ENCODE results near the gene LRFN3. TPM values are rescaled to one million over a fixed set of nuclear protein-coding genes. Genes with fewer than 3 reads are reported as not detected.

Gene LRFN3
- total and polyA plus RNA-seq, 2 of the 13 experiments (the other 11 are each of a cell fraction or from before 2014, with no cell fraction given): 0.74 to 1.6 TPM

DNA sequence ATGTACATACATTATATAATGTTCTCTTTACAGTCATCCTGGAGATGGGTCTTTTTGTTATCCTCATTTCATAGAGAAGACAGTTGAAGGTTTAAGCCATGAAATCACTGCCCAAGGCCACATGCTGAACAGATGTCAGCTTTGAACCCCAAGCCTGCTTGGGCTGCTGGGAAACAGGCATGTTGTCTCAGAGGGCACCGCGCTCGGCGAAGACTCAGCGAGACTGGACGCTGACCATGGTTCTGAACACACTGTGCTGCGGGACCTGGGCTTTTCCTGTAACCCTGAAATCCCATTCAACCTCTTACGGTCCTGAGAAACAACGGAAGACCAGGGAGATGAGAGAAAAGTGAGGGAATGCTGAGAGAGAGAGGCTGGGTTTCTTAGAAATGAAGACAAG is 27.3 kb downstream of the LRFN3 start (continued):
- TF ChIP-seq TFDP2 (CRISPR knock-in tag; IDR thresholded peaks at IDR 0.05) (0 out of 2 replicates have a peak, but pooled peaks have one; percentile 43), ZNF644 (CRISPR knock-in tag; IDR thresholded peaks at IDR 0.05; ENCODE audit: low read depth) (0 out of 2 replicates have a peak, but pooled peaks have one; percentile 37), HOXA7 (CRISPR knock-in tag; IDR thresholded peaks at IDR 0.05) (no peak), HMGXB4 (CRISPR knock-in tag; IDR thresholded peaks at IDR 0.05; ENCODE audit: borderline replicate concordance in 1 of 2, low read depth in 1 of 2) (peak in 1 of 2 experiments; percentile 48; a peak in 1 of 4 replicates), FOXO1 (CRISPR knock-in tag; IDR thresholded peaks at IDR 0.05) (0 out of 2 replicates have a peak, but pooled peaks have one; percentile 50), FOXK1 (CRISPR knock-in tag; IDR thresholded peaks at IDR 0.05; ENCODE audit: borderline replicate concordance, low read depth) (peak; percentile 71; the same call in 1 of the 2 replicates)
- TF ChIP-seq, protein P1, sequence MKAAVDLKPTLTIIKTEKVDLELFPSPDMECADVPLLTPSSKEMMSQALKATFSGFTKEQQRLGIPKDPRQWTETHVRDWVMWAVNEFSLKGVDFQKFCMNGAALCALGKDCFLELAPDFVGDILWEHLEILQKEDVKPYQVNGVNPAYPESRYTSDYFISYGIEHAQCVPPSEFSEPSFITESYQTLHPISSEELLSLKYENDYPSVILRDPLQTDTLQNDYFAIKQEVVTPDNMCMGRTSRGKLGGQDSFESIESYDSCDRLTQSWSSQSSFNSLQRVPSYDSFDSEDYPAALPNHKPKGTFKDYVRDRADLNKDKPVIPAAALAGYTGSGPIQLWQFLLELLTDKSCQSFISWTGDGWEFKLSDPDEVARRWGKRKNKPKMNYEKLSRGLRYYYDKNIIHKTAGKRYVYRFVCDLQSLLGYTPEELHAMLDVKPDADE (CRISPR knock-in tag; IDR thresholded peaks at IDR 0.05): 0 out of 2 replicates have a peak, but pooled peaks have one; percentile 58
- TF ChIP-seq, protein P2, sequence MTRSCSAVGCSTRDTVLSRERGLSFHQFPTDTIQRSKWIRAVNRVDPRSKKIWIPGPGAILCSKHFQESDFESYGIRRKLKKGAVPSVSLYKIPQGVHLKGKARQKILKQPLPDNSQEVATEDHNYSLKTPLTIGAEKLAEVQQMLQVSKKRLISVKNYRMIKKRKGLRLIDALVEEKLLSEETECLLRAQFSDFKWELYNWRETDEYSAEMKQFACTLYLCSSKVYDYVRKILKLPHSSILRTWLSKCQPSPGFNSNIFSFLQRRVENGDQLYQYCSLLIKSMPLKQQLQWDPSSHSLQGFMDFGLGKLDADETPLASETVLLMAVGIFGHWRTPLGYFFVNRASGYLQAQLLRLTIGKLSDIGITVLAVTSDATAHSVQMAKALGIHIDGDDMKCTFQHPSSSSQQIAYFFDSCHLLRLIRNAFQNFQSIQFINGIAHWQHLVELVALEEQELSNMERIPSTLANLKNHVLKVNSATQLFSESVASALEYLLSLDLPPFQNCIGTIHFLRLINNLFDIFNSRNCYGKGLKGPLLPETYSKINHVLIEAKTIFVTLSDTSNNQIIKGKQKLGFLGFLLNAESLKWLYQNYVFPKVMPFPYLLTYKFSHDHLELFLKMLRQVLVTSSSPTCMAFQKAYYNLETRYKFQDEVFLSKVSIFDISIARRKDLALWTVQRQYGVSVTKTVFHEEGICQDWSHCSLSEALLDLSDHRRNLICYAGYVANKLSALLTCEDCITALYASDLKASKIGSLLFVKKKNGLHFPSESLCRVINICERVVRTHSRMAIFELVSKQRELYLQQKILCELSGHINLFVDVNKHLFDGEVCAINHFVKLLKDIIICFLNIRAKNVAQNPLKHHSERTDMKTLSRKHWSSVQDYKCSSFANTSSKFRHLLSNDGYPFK (CRISPR knock-in tag; IDR thresholded peaks at IDR 0.05; ENCODE audit: borderline replicate concordance): 0 out of 2 replicates have a peak, but pooled peaks have one; percentile 25

Measured in HepG2 (cell line).